Activated CD8-positive, alpha-beta T cell treated with anti-CD3 and anti-CD28 coated beads for 36 hours (primary cell): Measurements from ENCODE around the gene CHST10. TPM values are rescaled to one million over a fixed set of nuclear protein-coding genes. Genes with fewer than 3 reads are reported as not detected.

Source experiments
- ATAC-seq: fragments of 200-7000 bp; cut with Tn5 transposase; one replicate; pipeline ENCODE4 v1.10.0; 2021; ENCODE audit warnings: mild to moderate bottlenecking, moderate library complexity
- CTCF ChIA-PET: fragments of 350-600 bp; sonication (Branson Sonifier 250); formaldehyde crosslinking; loops from one replicate; lab custom pipeline; 2021; ENCODE audit warnings: antibody characterized with exemption; lab: Charles Lee
- POLR2A ChIA-PET: fragments of 350-600 bp; sonication (Branson Sonifier 250); formaldehyde crosslinking; loops from one replicate; lab custom pipeline; 2021; ENCODE audit warnings: antibody characterized with exemption; lab: Charles Lee
- DNase-seq: peaks from one replicate; pipeline ENCODE4 v3.0.0-alpha.2; 2020
- H3K27ac Mint-ChIP-seq: one replicate; pipeline ENCODE4 v1.8.0; 2021; ENCODE audit warnings: mild to moderate bottlenecking, mixed read lengths
- H3K27me3 Mint-ChIP-seq: one replicate; pipeline ENCODE4 v1.8.0; 2021; ENCODE audit warnings: mixed read lengths
- H3K36me3 Mint-ChIP-seq: one replicate; pipeline ENCODE4 v1.8.0; 2021; ENCODE audit warnings: low read depth, mixed read lengths
- H3K4me1 Mint-ChIP-seq: one replicate; pipeline ENCODE4 v1.8.0; 2021; ENCODE audit warnings: low read depth, mixed read lengths
- H3K4me3 Mint-ChIP-seq: one replicate; pipeline ENCODE4 v1.8.0; 2021; ENCODE audit warnings: mild to moderate bottlenecking, moderate library complexity, mixed read lengths
- H3K9me3 Mint-ChIP-seq: one replicate; pipeline ENCODE4 v1.8.0; 2021; ENCODE audit warnings: mixed read lengths
- intact Hi-C: fragments of 100-400 bp; cut with micrococcal nuclease; formaldehyde crosslinking; loops from one replicate; pipeline ENCODE4 v1.10.0; 2022
- total RNA-seq, 2 experiments: library from RNA; stranded (reverse); gene quantifications; one replicate each; pipeline ENCODE4 v1.2.3, GENCODE V29; 2021
- TF ChIP-seq, protein P1 (sequence below): fragments of 200-600 bp; IDR thresholded peaks from one replicate; pipeline ENCODE4 v1.8.0; 2022; ENCODE audit warnings: antibody characterized with exemption, mild to moderate bottlenecking

CHST10 gene
- total RNA-seq, 2 experiments from 2014 or later = 9.5 to 10.5 TPM

DNA sequence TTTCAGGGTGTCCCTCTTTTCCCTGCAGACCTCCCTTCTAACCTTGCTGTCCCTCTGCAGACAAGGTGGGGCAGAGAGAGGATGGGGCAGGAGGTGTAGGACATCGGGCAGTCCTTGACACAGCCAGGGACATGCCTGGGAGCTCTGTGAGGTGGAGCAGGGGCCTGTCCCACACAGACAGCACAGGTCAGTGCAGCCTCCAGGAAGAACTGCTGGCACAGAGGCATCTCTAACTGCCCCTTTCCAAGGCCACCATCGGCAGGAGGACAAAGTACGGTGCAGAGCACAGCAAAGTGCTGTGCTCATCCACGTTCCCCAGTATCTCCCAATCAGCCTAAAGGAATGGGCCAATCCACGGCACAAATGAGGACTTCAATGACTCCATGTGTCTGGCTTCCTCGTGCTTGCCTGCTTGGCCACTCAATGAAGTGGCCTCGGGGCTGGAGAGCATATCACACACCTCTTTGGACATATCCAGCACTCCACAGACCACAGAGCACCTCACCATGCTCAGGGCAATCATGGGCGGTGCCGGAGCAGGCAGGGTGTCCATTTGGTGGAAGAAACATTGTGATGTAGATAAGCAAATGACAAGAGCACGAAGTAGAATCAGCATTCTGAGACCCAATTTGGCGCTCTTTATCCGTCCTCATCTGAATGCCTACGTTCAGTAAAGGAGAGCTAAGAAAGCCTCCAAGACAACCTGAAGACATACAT is 11.9 kb downstream of the CHST10 start:
- DNase-seq = no peak
- CTCF ChIA-PET = interaction anchor here (1.4 kb wide), 1 partner anchor 25 kb away, joined by 4 read pairs; no protein-coding TSS in a partner anchor
- no peak for ATAC-seq
- Mint-ChIP-seq H3K4me1 (no peaks in the 10 kb centered on the region), H3K36me3 (peaks cover 4% of the 10 kb centered on the region), H3K27ac (no peak overlapping the region), H3K9me3 (no peaks in the 10 kb centered on the region), H3K4me3 (no peak overlapping the region), H3K27me3 (no peaks in the 10 kb centered on the region)
- TF ChIP-seq, protein P1, sequence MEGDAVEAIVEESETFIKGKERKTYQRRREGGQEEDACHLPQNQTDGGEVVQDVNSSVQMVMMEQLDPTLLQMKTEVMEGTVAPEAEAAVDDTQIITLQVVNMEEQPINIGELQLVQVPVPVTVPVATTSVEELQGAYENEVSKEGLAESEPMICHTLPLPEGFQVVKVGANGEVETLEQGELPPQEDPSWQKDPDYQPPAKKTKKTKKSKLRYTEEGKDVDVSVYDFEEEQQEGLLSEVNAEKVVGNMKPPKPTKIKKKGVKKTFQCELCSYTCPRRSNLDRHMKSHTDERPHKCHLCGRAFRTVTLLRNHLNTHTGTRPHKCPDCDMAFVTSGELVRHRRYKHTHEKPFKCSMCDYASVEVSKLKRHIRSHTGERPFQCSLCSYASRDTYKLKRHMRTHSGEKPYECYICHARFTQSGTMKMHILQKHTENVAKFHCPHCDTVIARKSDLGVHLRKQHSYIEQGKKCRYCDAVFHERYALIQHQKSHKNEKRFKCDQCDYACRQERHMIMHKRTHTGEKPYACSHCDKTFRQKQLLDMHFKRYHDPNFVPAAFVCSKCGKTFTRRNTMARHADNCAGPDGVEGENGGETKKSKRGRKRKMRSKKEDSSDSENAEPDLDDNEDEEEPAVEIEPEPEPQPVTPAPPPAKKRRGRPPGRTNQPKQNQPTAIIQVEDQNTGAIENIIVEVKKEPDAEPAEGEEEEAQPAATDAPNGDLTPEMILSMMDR = no peak
- intact Hi-C loops = no loop called here
- POLR2A ChIA-PET = no interaction called here

DNA sequence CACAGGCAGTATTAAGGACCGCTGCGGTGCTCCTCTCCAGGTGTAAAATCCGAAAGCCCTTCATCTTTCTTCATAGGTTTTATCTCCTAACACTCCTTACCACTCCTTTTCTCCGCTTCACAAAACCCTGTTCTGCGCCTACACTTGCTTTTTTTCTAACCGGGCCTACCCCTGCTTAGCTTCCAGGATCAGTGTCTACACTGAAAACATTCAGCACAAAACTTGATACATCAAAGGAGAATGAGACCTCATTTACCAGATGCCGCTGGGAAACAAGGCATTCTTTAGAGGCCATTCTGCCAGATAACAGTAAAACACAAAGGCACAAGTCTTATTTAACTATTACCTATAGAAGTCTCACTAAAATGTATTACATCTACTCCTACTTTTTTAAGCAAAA is 13.1 kb downstream of the CHST10 start:
- no peak overlapping the region for H3K27ac Mint-ChIP-seq
- POLR2A ChIA-PET = no interaction called here
- no peak overlapping the region for H3K4me3 Mint-ChIP-seq
- ATAC-seq = no peak
- H3K9me3 Mint-ChIP-seq = no peaks in the 10 kb centered on the region
- no peaks in the 10 kb centered on the region for H3K4me1 Mint-ChIP-seq
- intact Hi-C loops = no loop called here
- H3K27me3 Mint-ChIP-seq = no peaks in the 10 kb centered on the region
- TF ChIP-seq, protein P1 = no peak
- DNase-seq = no peak
- H3K36me3 Mint-ChIP-seq = peaks cover 4% of the 10 kb centered on the region
- CTCF ChIA-PET = no interaction called here

DNA sequence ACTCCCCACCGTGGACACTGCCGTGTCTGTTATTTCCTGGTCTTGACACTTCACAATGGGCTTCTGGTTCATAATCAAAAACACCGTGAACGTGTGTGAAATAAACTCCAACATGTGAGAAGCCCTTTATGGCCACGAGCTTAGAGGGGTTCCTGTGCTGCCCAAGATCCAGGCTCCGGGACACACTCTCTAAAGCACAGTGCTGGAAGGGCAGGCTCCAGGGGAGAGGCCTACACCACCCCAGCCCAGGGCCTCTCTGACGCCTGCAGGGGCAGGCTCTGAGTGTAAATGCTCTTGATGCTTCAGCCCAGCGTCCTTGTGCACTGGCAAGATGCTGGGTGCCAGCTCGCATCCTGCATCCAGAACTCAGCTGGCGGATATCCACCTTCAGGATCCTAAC is 13.7 kb downstream of the CHST10 start:
- H3K36me3 Mint-ChIP-seq = peaks cover 4% of the 10 kb centered on the region
- H3K9me3 Mint-ChIP-seq = no peaks in the 10 kb centered on the region
- CTCF ChIA-PET = no interaction called here
- TF ChIP-seq, protein P1 = no peak
- ATAC-seq (no peak), DNase-seq (no peak)
- intact Hi-C loops = no loop called here
- H3K27ac Mint-ChIP-seq = no peak overlapping the region
- POLR2A ChIA-PET = interaction anchor here (0.6 kb wide), 1 partner anchor 246 kb away, joined by 3 read pairs; no protein-coding TSS in a partner anchor
- no peak overlapping the region for H3K4me3 Mint-ChIP-seq
- no peaks in the 10 kb centered on the region for H3K27me3 Mint-ChIP-seq
- no peaks in the 10 kb centered on the region for H3K4me1 Mint-ChIP-seq

DNA sequence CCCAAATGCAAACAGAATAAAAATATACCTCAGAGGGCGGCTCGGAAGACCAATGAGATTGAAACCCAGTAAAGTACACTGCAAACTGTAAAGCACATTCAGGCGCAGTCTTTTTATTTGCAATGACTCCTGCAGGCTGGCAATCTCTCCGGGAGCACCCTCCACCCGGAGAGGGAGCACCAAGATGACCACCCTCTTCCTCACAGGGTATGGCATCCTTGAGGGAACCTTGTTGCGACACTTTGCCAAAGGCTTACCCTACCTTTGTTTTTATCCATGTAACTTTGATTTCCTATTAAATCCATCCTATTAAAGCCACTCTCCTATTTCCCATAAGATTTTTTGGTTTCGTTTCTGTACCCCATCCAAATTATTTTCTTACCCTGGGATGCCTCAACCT is 16.2 kb downstream of the CHST10 start:
- Mint-ChIP-seq H3K27me3 (no peaks in the 10 kb centered on the region), H3K9me3 (no peaks in the 10 kb centered on the region), H3K27ac (no peak overlapping the region), H3K36me3 (no peaks in the 10 kb centered on the region), H3K4me1 (no peaks in the 10 kb centered on the region), H3K4me3 (no peak overlapping the region)
- no peak for ATAC-seq
- POLR2A ChIA-PET = no interaction called here
- TF ChIP-seq, protein P1 = no peak
- intact Hi-C loops = no loop called here
- DNase-seq = no peak
- CTCF ChIA-PET = interaction anchor here (2.3 kb wide), 1 partner anchor 20 kb away, joined by 6 read pairs; no protein-coding TSS in a partner anchor

DNA sequence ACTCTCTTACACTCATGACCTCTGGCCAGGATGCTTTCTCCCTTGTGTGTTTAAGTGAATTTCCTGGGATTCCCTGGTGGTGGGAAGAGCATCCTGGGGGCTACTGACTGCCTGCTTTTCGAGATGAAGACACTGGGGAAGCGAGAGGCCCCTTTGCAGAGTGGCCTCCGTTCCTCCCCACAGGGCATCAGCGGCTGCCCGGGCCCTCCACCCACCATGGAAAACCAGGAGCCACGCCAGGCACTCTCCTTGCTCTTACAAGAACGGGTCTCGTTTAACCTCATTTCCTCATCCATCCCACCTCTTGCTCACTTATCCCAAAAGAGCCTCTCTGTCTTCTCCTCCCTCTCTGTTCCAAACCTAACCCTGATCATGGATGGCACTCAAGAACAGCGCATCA is 17.8 kb downstream of the CHST10 start:
- H3K4me1 Mint-ChIP-seq = no peaks in the 10 kb centered on the region
- H3K36me3 Mint-ChIP-seq = peaks cover 2% of the 10 kb centered on the region
- ChIA-PET CTCF (interaction anchor here (2.1 kb wide), 1 partner anchor 19 kb away, joined by 9 read pairs; no protein-coding TSS in a partner anchor), POLR2A (no interaction called here)
- no peak overlapping the region for H3K4me3 Mint-ChIP-seq
- no peak overlapping the region for H3K27ac Mint-ChIP-seq
- intact Hi-C loops = no loop called here
- DNase-seq = no peak
- no peak for ATAC-seq
- TF ChIP-seq, protein P1 = no peak
- H3K27me3 Mint-ChIP-seq = no peaks in the 10 kb centered on the region
- no peaks in the 10 kb centered on the region for H3K9me3 Mint-ChIP-seq
